DMS79 (cell line): Measurements from ENCODE around the gene KRTAP3-1.
A peak's percentile ranks its signal among the peaks of the same experiment; 100 is the strongest.
"Not testable (repeated sequence)": the region's sequence is repeated elsewhere in the genome, so short reads cannot be mapped to it uniquely, and the experiment has no call there.

Source experiments
- DNase-seq: peaks from one replicate; lab custom pipeline; 2025; lab: John Stamatoyannopoulos, UW

KRTAP3-1 gene

DNA sequence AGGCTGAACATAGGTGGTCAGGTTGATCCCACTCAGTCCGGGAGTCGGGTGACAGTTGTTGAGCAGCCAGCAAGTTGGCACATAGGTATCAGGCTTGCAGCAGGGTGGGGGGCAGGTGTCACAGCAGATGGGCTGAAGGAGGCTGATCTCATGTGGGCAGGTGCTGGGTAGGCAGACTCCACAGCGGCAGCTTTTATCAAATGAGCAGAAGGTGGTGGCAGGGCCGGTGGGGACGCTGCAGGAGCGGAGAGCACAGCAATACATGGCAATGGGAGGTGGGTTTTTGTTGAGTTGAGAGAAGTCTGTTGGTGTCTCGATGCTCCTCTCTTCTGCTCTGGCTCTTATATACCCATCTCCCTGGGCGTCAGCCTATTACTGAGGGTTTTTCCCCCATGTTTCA, at the start of gene KRTAP3-1:
Gene KRTAP3-1, minus strand, starts transcription at position 318 of the 400 bp plus-strand sequence. Its CDS starts 54 bp downstream, at position 264.
- DNase-seq, result peak; percentile 6

DNA sequence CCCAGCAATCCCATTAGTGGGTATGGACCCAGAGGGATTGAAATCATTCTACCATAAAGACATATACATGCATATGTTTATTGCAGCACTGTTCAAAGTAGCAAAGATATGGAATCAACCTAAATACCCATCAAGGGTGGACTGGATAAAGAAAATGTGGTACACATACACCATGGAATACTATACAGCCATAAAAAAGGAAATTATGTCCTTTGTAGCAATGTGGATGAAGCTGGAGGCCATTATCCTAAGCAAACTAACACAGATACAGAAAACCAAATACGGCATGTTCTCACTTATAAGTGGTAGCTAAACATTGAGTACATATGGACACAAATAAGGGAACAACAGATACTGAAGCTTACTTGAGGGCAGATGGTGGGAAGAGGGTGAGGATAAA, 48.6 kb upstream of the KRTAP3-1 start:
- DNase-seq, result no peak

DNA sequence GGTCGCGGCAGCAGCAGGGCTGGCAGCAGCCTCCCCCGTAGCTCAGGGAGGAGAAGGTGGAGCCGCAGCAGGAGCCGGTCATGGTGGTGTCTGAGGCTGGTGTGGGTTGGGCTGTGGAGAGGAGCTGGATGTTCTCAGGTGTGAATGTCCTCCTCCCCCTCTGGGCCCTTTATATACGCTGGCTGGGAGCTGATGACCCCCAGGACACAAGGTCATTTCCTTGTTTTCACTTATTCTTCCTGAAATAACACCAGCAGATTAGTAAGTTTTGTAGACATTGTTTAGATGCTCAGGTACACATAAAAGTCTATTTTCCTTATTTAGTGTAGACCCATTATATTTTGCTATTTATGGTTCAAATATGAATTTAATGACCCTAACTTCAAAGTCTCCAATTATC, 46.2 kb upstream of the KRTAP3-1 start, which contains the start of gene KRTAP2-2:
Gene KRTAP2-2, minus strand, starts transcription at position 101 of the 400 bp plus-strand sequence. Its CDS starts 19 bp downstream, at position 82.
- DNase-seq, result not testable (repeated sequence)

DNA sequence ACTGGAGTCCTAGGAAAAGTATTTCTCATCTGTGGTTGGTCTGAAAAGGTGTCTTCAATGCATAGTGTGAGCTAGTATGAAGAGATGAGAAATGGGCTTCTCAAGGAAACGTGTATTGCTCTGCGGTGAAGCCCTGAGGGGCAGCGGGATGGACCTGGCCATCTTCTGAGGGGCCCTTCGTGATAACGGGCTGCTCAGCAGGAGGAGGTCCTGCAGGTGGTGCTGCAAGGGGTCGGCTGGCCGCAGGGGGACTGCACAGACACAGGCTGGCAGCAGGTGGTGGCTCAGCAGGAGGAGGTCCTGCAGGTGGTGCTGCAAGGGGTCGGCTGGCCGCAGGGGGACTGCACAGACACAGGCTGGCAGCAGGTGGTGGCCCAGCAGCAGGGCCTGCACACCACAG, 45.6 kb upstream of the KRTAP3-1 start:
- DNase-seq, result not testable (repeated sequence)

DNA sequence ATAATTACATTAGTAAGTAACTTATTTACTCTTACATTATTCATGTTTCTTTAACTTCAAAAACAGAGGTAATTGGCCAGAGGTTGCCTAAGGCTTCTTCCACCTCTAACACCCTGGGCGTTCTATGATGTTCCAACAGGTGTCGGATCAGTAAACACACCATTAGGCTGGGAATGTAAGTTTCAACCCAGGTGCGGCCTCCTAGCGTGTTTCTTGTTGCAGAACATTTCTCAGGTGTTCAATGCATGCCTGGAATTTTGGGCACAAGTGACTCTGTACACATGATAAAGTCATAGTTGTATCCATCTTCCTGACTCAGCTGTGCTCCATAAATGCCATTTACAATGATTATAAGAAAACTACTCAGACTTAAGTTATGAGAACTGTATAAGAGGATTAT, 45.1 kb upstream of the KRTAP3-1 start:
- no peak for DNase-seq

DNA sequence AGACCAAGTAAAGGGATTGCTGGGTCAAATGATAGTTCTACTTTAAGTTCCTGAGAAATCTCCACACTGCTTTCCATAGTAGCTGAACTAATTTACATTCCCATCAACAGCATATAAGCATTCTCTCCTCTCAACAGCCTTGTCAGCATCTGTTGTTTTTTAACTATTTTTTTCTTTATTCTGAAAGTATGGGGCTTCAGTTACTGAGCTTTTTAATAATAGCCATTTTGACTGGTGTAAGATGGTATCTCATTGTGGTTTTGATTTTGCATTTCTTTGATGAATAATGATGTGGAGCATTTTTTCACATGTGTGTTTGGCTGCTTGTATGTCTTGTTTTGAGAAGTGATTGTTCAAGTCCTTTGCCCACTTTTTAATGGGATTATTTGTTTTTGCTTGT, 43.6 kb upstream of the KRTAP3-1 start:
- DNase-seq, result no peak

DNA sequence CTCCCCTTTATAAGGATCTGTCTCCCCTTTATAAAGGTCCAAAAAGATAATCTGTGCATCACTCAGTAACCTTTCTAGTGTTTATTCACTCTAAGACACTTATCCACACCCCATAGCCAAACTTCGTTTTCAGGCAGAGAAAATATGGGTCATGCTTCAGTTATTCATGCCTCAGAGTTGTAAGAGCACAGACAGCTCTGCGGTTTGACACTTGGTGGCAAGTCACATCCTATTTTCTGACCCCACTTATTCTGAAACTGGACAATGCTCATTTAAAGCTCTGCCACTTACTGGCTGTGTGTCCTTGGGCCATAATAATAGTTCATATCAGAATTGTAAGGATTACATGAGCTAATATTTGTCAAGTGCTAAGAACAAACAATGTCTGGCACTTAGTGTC, 40.2 kb upstream of the KRTAP3-1 start:
- no peak for DNase-seq

DNA sequence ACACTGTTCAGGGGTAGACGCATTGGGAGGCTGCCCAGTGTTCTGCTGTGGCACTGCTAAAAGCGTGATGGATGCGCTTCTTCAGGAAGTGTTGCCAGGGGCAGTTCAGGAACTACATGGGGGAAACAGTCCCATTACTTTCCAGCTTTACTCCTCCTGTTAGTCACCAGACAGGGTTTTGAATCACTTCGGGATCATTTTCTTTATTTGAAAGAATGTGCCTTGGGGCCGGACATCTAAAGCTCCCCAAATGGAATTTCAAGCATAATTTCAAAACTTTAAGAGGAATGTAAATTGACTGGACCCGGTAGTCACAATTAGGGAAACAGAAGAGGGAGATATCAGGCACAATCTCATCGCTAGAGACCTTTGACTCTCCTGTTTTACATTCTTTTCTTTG, 39.5 kb upstream of the KRTAP3-1 start:
- DNase-seq, result no peak

DNA sequence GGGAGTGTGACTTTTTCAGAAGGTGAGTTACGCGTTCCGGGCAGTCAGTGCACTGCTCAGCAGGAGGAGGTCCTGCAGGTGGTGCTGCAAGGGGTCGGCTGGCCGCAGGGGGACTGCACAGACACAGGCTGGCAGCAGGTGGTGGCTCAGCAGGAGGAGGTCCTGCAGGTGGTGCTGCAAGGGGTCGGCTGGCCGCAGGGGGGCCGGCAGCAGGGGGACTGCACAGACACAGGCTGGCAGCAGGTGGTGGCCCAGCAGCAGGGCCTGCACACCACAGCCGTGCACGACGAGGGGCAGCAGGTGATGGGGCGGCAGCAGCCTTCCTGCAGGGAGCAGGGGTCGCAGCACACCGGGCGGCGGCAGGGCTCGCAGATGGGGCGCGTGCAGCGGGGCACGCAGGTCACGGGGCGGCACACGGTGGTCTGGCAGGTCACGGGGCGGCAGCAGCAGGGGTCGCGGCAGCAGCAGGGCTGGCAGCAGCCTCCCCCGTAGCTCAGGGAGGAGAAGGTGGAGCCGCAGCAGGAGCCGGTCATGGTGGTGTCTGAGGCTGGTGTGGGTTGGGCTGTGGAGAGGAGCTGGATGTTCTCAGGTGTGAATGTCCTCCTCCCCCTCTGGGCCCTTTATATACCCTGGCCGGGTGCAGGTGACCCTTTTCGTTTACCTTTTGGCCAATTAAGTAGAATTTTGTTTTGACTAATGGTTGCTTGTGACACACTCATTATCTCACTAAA, 38.0 kb upstream of the KRTAP3-1 start, which contains the start of gene KRTAP2-1:
Gene KRTAP2-1, minus strand, starts transcription at position 582 of the 731 bp plus-strand sequence. Its CDS starts 49 bp downstream, at position 533.
- not testable (repeated sequence) for DNase-seq

DNA sequence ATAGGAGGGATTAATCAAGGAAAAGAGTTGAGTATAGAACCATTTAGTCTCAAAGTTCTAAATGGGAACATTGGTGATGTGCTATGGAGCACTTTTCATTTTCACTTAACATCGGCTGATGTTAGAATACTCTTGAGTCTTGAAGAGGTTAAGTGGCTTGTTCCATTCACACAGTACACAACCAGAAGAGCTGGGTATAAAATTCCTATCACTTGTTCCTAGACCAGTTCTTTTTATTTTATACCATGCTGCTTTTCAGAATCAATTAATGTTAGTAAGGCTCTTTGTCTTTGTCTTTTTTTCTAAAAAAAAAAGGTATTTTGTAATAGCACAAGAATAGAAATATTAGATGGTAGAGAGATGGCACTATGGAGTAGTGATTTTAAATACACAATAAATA, 34.0 kb upstream of the KRTAP3-1 start:
- DNase-seq, result no peak

DNA sequence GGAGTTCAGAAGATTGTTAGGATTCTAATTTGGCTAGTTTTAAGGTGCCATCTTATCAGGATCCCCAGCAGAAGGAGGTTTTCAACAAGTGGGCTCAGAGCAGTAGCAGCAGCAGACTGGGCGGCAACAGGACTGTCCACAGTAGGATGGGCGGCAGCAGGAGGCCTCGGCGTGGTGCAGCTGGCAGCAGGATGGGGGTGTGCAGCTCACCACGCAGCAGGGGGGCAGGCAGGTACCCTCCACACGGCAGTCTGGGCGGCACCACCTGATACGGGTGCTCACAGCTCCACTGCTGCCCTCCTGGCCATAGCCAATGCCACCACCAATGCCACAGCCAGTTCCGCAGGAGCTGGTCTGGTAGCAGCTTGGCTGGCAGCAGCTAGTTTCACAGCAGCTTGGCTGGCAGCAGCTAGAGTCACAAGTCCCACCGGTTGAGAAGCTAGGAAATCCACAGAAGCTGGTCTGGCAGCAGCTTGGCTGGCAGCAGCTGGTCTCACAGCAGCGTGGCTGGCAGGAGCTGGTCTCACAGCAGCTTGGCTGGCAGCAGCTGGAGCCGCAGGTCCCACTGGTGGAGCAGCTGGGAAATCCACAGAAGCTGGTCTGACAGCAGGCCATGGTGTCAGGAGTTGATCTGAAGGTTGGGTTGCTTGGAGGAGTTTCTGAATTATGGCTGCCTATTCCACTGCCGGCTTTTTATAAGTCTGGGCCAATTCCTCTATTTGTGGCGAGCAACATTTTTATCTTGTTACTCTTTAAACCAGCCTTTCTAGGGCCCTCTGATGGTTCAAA, 32.0 kb upstream of the KRTAP3-1 start, which contains the start of gene KRTAP1-1:
Gene KRTAP1-1, minus strand, starts transcription at position 668 of the 789 bp plus-strand sequence. Its CDS starts 53 bp downstream, at position 615.
- DNase-seq, result not testable (repeated sequence)

DNA sequence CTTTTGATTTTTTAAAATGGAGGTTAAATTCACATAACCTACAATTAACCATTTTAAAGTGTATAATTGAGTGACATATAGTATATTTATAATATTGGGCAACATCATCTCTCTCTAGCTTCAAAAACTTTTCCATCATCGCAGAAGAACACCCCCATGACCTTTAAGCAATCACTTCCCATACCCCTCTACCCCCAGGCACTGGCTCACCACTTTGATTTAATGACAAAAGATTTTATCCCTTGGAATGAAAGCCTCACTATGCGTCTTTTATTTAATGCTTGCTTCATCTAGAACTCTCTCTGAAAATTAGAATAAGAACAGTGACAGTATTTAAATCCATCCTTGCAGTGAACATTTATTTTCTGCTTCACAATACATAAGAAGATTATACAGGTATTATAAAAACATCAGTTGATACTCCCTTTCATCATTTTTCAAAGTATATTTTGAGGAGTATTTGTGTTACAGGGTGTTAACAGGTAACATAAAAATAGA, 29.0 kb upstream of the KRTAP3-1 start:
- DNase-seq, result no peak

DNA sequence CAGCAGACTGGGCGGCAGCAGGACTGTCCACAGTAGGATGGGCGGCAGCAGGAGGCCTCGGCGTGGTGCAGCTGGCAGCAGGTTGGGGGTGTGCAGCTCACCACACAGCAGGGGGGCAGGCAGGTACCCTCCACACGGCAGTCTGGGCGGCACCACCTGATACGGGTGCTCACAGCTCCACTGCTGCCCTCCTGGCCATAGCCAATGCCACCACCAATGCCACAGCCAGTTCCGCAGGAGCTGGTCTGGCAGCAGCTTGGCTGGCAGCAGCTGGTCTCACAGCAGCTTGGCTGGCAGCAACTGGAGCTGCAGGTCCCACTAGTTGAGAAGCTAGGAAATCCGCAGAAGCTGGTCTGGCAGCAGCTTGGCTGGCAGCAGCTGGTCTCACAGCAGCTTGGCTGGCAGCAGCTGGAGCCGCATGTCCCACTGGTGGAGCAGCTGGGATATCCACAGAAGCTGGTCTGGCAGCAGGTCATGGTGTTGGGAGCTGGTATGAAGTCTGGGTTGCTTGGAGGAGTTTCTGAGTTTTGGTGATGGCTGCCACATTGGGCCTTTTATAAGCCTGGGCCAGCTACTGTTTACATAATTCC, 25.5 kb upstream of the KRTAP3-1 start, which contains the start of gene KRTAP1-3:
Gene KRTAP1-3, minus strand, starts transcription at position 529 of the 590 bp plus-strand sequence. Its CDS starts 53 bp downstream, at position 476.
- DNase-seq, result not testable (repeated sequence)

DNA sequence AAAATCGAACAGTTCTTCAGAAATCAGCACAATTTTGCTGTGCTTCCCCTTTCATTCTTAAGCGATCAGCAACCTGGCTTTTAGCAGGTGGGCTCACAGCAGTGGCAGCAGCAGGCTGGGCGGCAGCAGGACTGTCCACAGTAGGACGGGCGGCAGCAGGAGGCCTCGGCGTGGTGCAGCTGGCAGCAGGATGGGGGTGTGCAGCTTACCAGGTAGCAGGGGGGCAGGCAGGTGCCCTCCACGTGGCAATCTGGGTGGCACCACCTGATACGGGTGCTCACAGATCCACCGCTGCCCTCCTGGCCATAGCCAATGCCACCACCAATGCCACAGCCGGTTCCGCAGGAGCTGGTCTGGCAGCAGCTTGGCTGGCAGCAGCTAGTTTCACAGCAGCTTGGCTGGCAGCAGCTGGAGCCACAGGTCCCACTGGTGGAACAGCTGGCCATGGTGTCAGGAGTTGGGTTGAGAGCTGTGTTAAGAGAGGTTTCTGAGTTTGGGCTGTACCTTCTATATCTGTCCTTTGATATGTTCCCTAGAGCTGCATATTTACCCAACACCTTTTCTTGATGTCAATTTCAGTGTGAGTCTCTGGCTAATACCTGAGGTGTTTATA, 20.8 kb upstream of the KRTAP3-1 start, which contains the start of gene KRTAP1-4:
Gene KRTAP1-4, minus strand, starts transcription at position 563 of the 613 bp plus-strand sequence. Its CDS starts 117 bp downstream, at position 446.
- DNase-seq, result no peak

DNA sequence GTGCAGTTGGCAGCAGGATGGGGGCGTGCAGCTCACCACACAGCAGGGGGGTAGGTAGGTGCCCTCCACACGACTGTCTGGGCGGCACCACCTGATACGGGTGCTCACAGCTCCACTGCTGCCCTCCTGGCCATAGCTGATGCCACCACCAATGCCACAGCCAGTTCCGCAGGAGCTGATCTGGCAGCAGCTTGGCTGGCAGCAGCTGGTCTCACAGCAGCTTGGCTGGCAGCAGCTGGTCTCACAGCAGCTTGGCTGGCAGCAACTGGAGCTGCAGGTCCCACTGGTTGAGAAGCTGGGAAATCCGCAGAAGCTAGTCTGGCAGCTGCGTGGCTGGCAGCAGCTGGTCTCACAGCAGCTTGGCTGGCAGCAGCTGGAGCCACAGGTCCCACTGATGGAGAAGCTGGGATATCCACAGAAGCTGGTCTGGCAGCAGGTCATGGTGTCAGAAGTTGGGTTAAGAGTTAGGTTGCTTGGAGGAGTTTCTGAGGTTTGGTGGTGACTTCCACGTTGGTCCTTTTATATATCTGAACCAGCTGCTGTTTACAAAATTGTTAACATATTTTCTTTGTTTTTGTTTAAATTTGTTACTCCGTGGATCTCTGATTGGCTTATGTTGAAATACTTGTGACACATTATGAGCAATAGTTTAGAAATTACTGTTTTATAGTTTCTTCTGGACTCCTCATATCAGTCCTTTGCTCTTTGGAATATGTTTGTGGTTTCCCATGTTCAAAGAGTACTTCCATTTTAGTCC, 18.0 kb upstream of the KRTAP3-1 start, which contains the start of gene KRTAP1-5:
Gene KRTAP1-5, minus strand, starts transcription at position 494 of the 757 bp plus-strand sequence. Its CDS starts 53 bp downstream, at position 441.
- DNase-seq, result no peak

DNA sequence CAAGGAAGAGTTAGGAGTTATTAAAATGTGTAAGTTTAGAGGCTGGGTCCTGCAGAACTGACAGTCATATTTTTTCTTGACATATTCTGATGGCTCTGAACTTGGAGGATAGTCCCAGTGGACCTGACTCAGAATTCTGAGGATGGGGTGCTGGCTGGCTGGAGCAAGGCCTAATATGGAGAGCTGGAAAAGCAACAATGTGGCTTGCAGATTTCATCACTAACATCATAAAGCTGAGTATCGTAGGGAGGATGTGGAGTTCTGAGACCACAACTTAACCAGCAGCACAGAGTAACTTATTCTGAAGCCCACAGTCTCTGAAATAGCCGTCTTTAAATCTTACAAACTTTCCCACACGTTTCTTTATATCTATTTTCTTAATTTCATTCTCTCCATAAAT, 15.8 kb upstream of the KRTAP3-1 start:
- DNase-seq, result no peak

DNA sequence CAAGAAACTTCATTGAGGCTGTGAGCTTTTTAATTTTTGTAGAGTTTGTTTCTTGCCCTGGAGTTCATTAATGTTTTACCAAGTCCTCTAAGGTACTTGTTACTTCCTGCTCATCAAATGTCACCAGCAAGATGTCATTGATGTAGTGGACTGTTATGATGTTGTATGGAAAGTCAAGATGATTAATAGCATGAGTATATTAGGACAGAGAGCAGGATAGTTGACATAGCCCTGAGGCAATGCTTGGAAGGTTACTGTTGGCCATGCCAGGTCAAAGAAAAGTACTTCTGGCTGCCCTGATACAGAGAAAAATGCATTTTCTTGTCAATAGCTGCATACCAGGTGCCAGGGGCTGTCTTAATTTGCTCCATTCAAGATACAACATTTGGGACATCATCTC, 11.4 kb upstream of the KRTAP3-1 start:
- DNase-seq, result no peak

DNA sequence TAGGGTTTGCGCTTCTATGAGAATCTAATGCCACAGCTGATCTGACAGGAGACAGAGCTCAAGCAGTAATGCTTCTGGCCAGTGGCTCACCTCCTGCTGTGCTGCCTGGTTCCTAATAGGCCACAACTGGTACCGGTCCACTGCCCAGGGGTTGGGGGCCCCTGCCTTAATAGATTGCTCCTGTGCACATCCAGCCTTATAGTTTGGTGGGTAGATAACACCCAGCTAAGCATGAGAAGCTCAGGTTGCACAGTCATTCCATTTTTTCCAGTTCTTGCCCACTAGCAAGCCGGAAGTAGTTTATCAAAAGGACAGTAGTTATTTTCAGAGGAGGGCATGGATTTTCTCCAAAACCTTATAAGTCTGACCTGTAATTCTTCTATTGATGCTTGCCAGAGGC, 10.5 kb upstream of the KRTAP3-1 start:
- no peak for DNase-seq

DNA sequence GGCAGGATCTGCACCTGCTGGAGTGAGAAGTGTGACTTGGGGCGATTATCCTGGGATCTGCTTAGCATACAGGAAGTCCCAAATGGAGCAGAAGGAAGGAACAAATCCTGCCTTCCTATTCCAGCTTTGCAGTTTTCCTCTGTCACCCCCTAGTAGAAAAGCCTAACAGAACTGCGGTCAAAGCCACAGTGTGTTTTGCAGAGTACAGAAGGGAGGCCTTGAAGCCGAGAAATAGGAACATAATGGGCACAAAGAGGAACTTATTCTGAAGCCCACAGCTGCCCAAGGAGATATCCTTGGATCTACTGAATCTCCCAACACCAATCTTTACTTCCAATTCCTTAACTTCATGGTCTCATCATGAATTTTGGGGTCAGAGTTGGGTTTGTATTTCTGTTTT, 9.6 kb upstream of the KRTAP3-1 start:
- no peak for DNase-seq

DNA sequence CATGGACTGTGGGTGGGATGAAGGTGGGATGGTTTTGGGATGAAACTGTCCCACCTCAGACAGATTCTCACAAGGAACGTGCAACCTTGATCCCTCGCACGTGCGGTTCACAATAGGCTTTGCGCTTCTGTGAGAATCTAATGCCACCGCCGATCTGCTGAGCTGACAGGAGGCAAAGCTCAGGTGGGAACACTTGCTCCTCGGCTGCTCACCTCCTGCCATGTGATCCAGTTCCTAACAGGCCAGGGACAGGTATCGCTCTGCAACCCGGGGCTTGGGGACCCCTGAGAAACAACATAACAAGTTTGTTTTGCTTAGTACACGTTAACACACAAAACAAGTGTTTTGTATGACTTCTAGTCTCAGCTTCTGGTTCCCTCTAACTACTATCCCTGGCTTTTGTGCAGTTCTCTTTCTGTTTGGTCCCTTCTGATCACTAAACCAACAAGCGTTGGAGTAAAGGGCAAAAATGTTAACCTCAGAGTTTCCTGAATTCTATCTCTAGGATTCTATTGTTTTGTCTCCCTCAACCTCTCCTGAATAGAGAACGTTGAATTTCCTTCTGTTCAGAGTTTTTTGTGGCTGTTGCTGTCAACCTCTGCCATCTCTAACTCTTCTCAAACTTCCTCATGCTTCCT, 7.8 kb upstream of the KRTAP3-1 start:
- DNase-seq, result no peak
